WTC11 (cell line): ENCODE data around the gene UQCRC2. TPM values are rescaled to one million over a fixed set of nuclear protein-coding genes. Genes with fewer than 3 reads are reported as not detected.

ENCODE experiments used
- ATAC-seq: fragments of 200-7000 bp; cut with Tn5 transposase; 2 replicates; pipeline ENCODE4 v1.10.0; 2021; ENCODE audit warnings: mild to moderate bottlenecking, moderate library complexity
- CTCF ChIA-PET: fragments of 300-600 bp; sonication (Branson Sonifier 250); formaldehyde crosslinking; loops from one replicate; lab custom pipeline; 2021; ENCODE audit warnings: antibody characterized with exemption; lab: Charles Lee
- POLR2A ChIA-PET: fragments of 350-600 bp; sonication (Branson Sonifier 250); formaldehyde crosslinking; loops from one replicate; lab custom pipeline; 2021; ENCODE audit warnings: antibody characterized with exemption; lab: Charles Lee
- DNase-seq: peaks from one replicate; pipeline ENCODE4 v3.0.0; 2021; ENCODE audit warnings: low spot score
- H3K27ac Mint-ChIP-seq: 2 replicates; pipeline ENCODE4 v1.8.0; 2021; ENCODE audit warnings: mixed read lengths
- H3K27me3 Mint-ChIP-seq: 2 replicates; pipeline ENCODE4 v1.8.0; 2021; ENCODE audit warnings: low read depth, mild to moderate bottlenecking, moderate library complexity, mixed read lengths
- H3K36me3 Mint-ChIP-seq: 2 replicates; pipeline ENCODE4 v1.8.0; 2021; ENCODE audit warnings: mixed read lengths
- H3K4me1 Mint-ChIP-seq: 2 replicates; pipeline ENCODE4 v1.8.0; 2022; ENCODE audit warnings: mixed read lengths
- H3K4me3 Mint-ChIP-seq: 2 replicates; pipeline ENCODE4 v1.8.0; 2021; ENCODE audit warnings: mild to moderate bottlenecking, moderate library complexity, mixed read lengths
- H3K9me3 Mint-ChIP-seq: 2 replicates; pipeline ENCODE4 v1.8.0; 2021; ENCODE audit warnings: mixed read lengths
- ERG ChIP-seq: fragments of 250-450 bp; sonication (Bioruptor Pico); IDR thresholded peaks from 2 replicates; pipeline ENCODE4 v1.8.0; 2021; ENCODE audit warnings: mild to moderate bottlenecking
- ESRRA ChIP-seq: sonication (generic); formaldehyde crosslinking; IDR thresholded peaks from 2 replicates; pipeline ENCODE4 v1.8.1; 2022; ENCODE audit warnings: mild to moderate bottlenecking, missing genetic modification reagents, borderline replicate concordance
- FOXJ3 ChIP-seq: sonication (generic); formaldehyde crosslinking; IDR thresholded peaks from 2 replicates; pipeline ENCODE4 v1.9.0; 2021; ENCODE audit warnings: missing genetic modification reagents, mild to moderate bottlenecking, borderline replicate concordance
- FOXK1 ChIP-seq: sonication (generic); formaldehyde crosslinking; IDR thresholded peaks from 2 replicates; pipeline ENCODE4 v1.8.0; 2022; ENCODE audit warnings: mild to moderate bottlenecking, moderate library complexity, missing genetic modification reagents
- JAZF1 ChIP-seq: fragments of 250-450 bp; sonication (Bioruptor Pico); IDR thresholded peaks from 2 replicates; pipeline ENCODE4 v1.9.0; 2021; ENCODE audit warnings: moderate library complexity, mild to moderate bottlenecking, inconsistent platforms
- JUN ChIP-seq: sonication (generic); formaldehyde crosslinking; IDR thresholded peaks from 2 replicates; pipeline ENCODE4 v1.8.0; 2023; ENCODE audit warnings: mild to moderate bottlenecking, missing genetic modification reagents
- MXD4 ChIP-seq: fragments of 250-450 bp; sonication (Bioruptor Pico); IDR thresholded peaks from 2 replicates; pipeline ENCODE4 v1.8.0; 2021; ENCODE audit warnings: mild to moderate bottlenecking, moderate library complexity, borderline replicate concordance
- MYBL2 ChIP-seq: sonication (generic); formaldehyde crosslinking; IDR thresholded peaks from 2 replicates; pipeline ENCODE4 v1.8.1; 2023; ENCODE audit warnings: mild to moderate bottlenecking, moderate library complexity, missing genetic modification reagents
- NFE2L1 ChIP-seq: sonication (generic); formaldehyde crosslinking; IDR thresholded peaks from 2 replicates; pipeline ENCODE4 v1.8.1; 2023; ENCODE audit warnings: missing genetic modification reagents
- NFYB ChIP-seq: sonication (generic); formaldehyde crosslinking; conservative IDR thresholded peaks from 2 replicates; pipeline ENCODE4 v1.8.0; 2022; ENCODE audit warnings: low read depth, missing genetic modification reagents
- PRDM15 ChIP-seq: sonication (generic); formaldehyde crosslinking; IDR thresholded peaks from 2 replicates; pipeline ENCODE4 v1.8.0; 2022; ENCODE audit warnings: missing genetic modification reagents
- ZNF263 ChIP-seq: sonication (generic); formaldehyde crosslinking; IDR thresholded peaks from 2 replicates; pipeline ENCODE4 v1.8.1; 2022; ENCODE audit warnings: low read depth, mild to moderate bottlenecking, moderate library complexity, missing genetic modification reagents
- ZNF281 ChIP-seq: sonication (generic); formaldehyde crosslinking; IDR thresholded peaks from 2 replicates; pipeline ENCODE4 v1.8.0; 2023; ENCODE audit warnings: mild to moderate bottlenecking, missing genetic modification reagents
- ZNF671 ChIP-seq: fragments of 250-450 bp; sonication (Bioruptor Pico); IDR thresholded peaks from 2 replicates; pipeline ENCODE4 v1.8.0; 2021; ENCODE audit warnings: mild to moderate bottlenecking
- total RNA-seq: library from RNA; stranded (reverse); gene quantifications from 3 replicates; pipeline ENCODE4 v1.2.3, GENCODE V29; 2021
- TF ChIP-seq, protein P1 (sequence below): fragments of 250-450 bp; sonication (Bioruptor Pico); conservative IDR thresholded peaks from 2 replicates; pipeline ENCODE4 v1.9.0; 2021; ENCODE audit warnings: mild to moderate bottlenecking
- TF ChIP-seq, protein P2 (sequence below): fragments of 250-450 bp; sonication (Bioruptor Pico); IDR thresholded peaks from 2 replicates; pipeline ENCODE4 v1.9.0; 2021; ENCODE audit warnings: mild to moderate bottlenecking, borderline replicate concordance
- TF ChIP-seq, protein P3 (sequence below): sonication (generic); formaldehyde crosslinking; IDR thresholded peaks from 2 replicates; pipeline ENCODE4 v1.8.0; 2022; ENCODE audit warnings: mild to moderate bottlenecking, missing genetic modification reagents

The UQCRC2 gene
- total RNA-seq, 1 experiment from 2014 or later: 197 TPM

DNA sequence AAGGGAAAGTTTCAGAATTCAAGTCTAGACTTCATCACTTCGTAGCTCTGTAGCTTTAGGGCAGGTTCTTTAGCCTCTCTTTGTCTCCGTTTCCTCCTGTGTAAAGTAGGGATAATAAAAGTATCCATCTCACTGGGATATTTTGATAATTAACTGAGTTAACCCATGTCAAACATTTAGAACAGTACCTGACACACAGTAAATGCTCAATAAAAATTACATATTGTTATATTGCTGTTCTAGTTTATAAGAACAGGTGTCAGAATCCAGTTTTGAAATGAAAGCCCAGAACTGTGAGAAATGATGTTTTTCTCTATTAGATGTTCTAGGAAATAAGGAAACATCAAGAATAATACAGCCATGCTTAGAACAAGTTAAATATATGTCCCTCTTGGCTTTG is 59.1 kb downstream of the UQCRC2 start (continued):
- TF ChIP-seq PRDM15 (CRISPR knock-in tag) (no peak), ERG (CRISPR knock-in tag) (no peak), ZNF281 (CRISPR knock-in tag) (no peak), FOXJ3 (CRISPR knock-in tag) (no peak), ZNF671 (CRISPR knock-in tag) (no peak), ZNF263 (CRISPR knock-in tag) (no peak)
- TF ChIP-seq, protein P1, sequence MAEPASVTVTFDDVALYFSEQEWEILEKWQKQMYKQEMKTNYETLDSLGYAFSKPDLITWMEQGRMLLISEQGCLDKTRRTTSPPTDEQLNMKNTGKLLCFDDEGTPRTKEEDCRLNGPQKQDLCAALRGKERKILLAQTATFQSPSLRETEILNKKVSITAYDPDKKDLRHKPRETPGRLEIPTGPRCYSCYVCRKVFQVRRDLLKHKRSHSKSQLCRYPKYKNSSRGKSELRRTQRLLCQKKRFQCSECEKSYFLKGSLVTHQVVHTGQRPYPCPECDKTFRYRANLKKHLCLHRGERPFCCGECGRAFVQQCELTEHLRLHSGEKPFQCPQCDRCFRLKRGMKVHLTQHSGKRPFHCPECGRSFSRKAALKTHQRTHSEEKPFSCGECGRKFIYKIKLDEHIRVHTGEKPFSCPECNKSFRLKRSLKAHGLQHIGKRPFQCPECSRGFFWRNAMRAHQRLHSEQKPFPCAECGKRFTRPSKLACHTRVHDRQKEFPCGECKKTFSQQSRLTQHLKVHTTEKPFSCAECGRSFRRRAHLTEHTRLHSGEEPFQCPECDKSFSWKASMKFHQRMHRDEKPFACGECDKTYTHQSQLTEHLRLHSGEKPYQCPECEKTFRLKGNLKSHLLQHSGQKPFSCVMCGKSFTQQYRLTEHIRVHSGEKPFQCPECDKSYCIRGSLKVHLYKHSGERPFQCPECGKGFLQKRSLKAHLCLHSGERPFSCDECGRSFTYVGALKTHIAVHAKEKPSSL (CRISPR knock-in tag): no peak

DNA sequence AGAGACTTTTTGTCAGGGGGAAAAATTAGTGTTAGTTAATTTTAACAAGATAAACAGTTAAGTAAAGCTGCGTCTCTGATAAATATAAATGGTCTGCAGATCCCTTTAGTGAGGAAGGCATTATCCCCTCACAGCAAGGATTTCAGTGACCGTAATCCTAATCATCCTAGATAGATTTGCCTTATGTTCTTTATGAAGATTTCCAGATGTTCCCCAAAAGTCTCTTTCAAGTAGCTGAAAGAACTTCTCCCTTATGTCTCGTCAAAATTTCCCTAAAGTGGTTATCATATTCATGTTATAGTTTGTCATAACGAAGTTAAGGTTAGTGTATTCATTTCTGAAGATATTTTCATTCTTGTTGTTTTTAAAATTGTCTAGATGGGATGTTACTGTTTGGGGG is 60.3 kb downstream of the UQCRC2 start:
- 0 out of 2 replicates have a peak, but pooled peaks cover 2% of the 10 kb centered on the region for H3K4me1 Mint-ChIP-seq
- ChIA-PET CTCF (interaction anchor here (1.0 kb wide), 1 partner anchor 64 kb away, joined by 3 read pairs; no protein-coding TSS in a partner anchor), POLR2A (no interaction called here)
- TF ChIP-seq NFE2L1 (no peak), JUN (CRISPR knock-in tag) (no peak), MXD4 (CRISPR knock-in tag) (no peak), NFYB (CRISPR knock-in tag) (no peak), FOXK1 (no peak), JAZF1 (CRISPR knock-in tag) (no peak), MYBL2 (CRISPR knock-in tag) (no peak), ESRRA (CRISPR knock-in tag) (no peak)
- TF ChIP-seq, protein P2, sequence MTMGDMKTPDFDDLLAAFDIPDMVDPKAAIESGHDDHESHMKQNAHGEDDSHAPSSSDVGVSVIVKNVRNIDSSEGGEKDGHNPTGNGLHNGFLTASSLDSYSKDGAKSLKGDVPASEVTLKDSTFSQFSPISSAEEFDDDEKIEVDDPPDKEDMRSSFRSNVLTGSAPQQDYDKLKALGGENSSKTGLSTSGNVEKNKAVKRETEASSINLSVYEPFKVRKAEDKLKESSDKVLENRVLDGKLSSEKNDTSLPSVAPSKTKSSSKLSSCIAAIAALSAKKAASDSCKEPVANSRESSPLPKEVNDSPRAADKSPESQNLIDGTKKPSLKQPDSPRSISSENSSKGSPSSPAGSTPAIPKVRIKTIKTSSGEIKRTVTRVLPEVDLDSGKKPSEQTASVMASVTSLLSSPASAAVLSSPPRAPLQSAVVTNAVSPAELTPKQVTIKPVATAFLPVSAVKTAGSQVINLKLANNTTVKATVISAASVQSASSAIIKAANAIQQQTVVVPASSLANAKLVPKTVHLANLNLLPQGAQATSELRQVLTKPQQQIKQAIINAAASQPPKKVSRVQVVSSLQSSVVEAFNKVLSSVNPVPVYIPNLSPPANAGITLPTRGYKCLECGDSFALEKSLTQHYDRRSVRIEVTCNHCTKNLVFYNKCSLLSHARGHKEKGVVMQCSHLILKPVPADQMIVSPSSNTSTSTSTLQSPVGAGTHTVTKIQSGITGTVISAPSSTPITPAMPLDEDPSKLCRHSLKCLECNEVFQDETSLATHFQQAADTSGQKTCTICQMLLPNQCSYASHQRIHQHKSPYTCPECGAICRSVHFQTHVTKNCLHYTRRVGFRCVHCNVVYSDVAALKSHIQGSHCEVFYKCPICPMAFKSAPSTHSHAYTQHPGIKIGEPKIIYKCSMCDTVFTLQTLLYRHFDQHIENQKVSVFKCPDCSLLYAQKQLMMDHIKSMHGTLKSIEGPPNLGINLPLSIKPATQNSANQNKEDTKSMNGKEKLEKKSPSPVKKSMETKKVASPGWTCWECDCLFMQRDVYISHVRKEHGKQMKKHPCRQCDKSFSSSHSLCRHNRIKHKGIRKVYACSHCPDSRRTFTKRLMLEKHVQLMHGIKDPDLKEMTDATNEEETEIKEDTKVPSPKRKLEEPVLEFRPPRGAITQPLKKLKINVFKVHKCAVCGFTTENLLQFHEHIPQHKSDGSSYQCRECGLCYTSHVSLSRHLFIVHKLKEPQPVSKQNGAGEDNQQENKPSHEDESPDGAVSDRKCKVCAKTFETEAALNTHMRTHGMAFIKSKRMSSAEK (CRISPR knock-in tag): no peak
- TF ChIP-seq, protein P1 (CRISPR knock-in tag): no peak
- TF ChIP-seq, protein P3, sequence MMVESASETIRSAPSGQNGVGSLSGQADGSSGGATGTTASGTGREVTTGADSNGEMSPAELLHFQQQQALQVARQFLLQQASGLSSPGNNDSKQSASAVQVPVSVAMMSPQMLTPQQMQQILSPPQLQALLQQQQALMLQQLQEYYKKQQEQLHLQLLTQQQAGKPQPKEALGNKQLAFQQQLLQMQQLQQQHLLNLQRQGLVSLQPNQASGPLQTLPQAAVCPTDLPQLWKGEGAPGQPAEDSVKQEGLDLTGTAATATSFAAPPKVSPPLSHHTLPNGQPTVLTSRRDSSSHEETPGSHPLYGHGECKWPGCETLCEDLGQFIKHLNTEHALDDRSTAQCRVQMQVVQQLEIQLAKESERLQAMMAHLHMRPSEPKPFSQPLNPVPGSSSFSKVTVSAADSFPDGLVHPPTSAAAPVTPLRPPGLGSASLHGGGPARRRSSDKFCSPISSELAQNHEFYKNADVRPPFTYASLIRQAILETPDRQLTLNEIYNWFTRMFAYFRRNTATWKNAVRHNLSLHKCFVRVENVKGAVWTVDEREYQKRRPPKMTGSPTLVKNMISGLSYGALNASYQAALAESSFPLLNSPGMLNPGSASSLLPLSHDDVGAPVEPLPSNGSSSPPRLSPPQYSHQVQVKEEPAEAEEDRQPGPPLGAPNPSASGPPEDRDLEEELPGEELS (CRISPR knock-in tag): no peak

More for the DNA sequence above, 60.3 kb downstream of the UQCRC2 start:
- no peak for ATAC-seq
- Mint-ChIP-seq H3K36me3 (no peaks in the 10 kb centered on the region), H3K27me3 (no peaks in the 10 kb centered on the region; the same call in 1 of the 2 replicates), H3K9me3 (no peaks in the 10 kb centered on the region), H3K4me3 (no peak overlapping the region), H3K27ac (no peak overlapping the region)
- no peak for DNase-seq
